GM18867 (cell line): Measurements from ENCODE around the gene PLD1.
A peak's percentile ranks its signal among the peaks of the same experiment; 100 is the strongest.
"Not testable (repeated sequence)": the region's sequence is repeated elsewhere in the genome, so short reads cannot be mapped to it uniquely, and the experiment has no call there.

Experiments
- ATAC-seq: cut with Tn5 transposase; IDR thresholded peaks from one replicate; pipeline ENCODE4 v1.9.1; 2021; ENCODE audit warnings: mild to moderate bottlenecking, moderate library complexity; ENCODE audit not compliant: unreplicated experiment

The PLD1 gene

DNA sequence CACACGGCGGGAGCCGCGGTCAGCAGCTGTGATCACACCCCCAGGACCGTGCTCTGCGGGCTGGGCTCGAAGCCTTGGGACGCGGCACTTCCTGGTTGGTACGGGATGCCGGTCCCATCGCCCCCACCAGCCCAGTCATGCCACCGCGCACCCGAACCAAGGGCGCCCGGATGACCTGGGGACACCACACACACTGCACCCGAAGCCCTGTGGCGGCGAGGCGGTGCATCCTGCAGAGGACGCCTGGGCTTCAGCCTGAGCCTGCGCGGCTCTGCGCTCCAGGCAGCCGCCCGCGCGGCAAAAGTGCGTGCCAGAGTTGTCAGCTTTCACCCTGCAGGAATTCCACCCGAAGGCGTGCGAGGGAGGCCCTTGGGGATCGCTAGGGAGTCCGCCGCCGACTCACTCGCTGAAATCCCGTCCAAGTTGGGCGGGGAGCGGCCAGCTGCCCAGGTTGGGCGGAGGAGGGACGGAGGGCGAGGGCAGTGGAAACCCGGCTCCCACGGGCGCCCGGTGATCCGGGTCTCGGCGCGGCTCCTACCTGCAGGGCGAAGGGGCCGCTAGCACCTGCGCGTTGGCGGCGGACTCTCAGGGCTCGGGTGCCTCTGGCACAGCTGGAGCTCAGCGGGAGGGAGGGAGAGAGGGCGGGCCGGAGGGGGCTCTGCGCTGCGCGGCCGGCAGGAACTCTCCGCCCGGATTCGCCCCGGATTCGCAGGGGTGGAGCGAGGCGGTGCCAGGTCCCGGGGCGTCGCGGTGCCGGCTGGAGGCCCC lies at the start of gene PLD1:
PLD1 (minus strand) TSS at position 623 of the 768 bp plus-strand sequence. CDS start 72,432 bp downstream, outside the sequence.
- ATAC-seq = peak; percentile 49

DNA sequence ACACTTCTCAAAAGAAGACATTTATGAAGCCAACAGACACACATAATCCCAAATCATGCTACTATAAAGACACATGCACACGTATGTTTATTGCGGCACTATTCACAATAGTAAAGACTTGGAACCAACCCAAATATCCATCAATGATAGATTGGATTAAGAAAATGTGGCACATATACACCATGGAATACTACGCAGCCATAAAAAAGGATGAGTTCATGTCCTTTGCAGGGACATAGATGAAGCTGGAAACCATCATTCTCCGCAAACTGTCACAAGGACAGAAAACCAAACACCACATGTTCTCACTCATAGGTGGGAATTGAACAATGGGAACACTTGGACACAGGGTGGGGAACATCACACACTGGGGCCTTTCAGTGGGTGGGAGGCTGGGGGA lies 48.5 kb upstream of the PLD1 start:
- not testable (repeated sequence) for ATAC-seq

GRCh38 chr3:171854649-171855305 lies 44.5 kb upstream of the PLD1 start:
- ATAC-seq = no peak

- no peak for ATAC-seq
Measured at GRCh38 chr3:171851660-171852058, 41.4 kb upstream of the PLD1 start.

DNA sequence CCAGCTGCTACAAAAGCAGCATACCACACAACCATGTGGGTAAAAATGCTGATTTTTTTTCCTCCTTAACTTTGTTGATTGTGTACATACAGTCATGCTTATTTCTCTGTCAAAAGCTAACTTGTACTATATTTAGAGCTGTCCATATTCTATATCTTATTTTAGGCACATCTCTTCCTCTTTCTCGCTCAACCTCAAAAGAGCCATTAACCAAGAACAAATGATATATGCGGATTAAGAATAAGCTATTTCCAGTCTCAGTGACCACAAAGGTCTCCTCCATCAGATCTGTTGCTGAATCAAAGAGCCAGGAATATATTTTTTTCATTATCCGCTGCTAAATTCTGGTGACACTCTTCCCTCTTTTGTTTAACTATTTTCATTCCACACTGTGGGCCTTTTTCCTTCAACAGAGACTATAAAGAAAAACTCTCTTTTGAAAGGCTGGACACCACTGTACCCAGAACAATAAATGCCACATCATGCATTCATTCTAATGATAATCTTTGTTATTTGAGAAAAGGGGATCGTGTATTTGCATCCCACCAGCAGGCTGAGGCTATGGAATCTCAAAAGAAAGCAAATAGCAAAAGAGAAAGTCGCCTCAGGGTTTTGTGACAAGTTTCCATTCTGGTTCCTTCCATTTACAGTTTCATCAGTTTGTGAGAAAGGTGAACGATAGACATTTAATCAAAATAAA lies 40.8 kb upstream of the PLD1 start:
- no peak for ATAC-seq

- ATAC-seq = no peak
Measured at GRCh38 chr3:171850320-171850959, 40.2 kb upstream of the PLD1 start.

GRCh38 chr3:171849617-171850319 lies 39.5 kb upstream of the PLD1 start:
- ATAC-seq = no peak

DNA sequence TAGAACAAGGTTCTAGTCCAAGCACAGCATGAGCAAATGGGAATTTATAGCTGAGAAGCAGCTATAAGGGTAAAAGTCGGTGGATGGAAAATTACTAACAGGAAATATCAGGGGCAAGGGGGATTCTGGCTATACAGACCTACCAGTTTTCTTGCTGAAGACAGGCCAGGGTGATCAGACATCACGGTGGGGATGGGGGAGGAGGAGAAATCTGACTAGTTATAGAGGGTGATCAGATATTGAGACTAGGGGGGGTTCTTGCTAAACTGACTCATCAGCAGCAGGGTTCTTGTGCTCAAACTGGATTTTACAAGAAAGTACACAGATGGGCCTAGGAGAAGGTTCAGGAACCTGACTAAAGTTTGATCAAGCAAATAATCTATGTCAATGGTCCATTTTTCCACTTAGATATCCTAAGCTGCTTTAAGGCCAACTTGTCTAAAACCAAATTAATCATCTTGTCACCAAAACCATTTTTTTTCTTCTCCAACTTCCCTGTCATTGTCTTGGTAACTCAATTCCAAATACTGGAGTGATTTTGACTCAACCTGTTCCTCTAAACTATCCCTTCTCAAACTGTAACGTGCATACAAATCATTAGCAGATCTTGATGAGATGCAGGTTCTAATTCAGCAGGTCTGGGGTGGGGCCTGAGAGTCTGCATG lies 37.4 kb upstream of the PLD1 start:
- no peak for ATAC-seq

DNA sequence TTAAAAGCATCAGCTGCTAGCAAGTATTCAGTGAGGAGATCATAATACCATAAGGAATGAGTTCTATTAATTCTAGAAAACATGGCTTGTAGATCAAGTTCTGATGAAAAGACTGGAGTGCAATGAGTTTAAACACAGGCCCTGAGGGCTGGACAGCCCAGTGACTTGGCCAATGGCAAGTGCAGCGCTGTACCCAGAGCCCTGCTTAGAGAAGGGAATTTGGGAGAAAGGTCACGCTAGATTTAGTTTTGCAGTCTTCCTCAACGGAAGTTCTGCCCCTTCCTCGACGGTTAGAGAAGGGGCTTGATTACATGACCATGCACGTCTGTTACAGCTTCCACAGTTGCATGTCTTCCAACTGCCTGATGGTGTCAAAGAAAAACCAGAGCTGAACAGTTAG lies 36.9 kb upstream of the PLD1 start:
- ATAC-seq = no peak

GRCh38 chr3:171846597-171846996 lies 36.3 kb upstream of the PLD1 start:
- ATAC-seq = peak; percentile 95

- ATAC-seq = no peak
Measured at GRCh38 chr3:171845481-171846284, 35.4 kb upstream of the PLD1 start.

DNA sequence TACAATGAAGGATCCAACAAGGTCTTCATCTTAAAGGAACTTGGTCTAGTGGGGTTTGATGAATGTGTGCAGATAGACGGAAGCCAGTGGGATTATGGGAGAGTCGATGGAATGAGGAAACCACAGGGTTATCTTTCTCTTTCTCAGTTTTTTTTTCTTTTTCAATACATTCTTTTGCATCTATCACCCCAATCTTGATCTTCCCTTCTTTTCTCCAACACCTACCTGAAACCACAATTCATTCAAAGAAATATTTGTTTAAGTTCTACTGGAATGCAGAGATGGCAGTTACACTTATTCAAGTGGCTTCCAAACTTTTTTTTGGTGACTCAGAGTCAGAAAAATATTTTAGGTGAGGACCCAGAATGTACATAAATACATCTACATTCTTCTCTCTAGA lies 34.6 kb upstream of the PLD1 start:
- no peak for ATAC-seq

- ATAC-seq = no peak
Measured at GRCh38 chr3:171842864-171843518, 32.7 kb upstream of the PLD1 start, which contains the start of gene TMEM212. TMEM212 (plus strand) TSS chr3:171843349; CDS start chr3:171843384, 35 bp downstream.

GRCh38 chr3:171841620-171842000 lies 31.3 kb upstream of the PLD1 start:
- no peak for ATAC-seq

DNA sequence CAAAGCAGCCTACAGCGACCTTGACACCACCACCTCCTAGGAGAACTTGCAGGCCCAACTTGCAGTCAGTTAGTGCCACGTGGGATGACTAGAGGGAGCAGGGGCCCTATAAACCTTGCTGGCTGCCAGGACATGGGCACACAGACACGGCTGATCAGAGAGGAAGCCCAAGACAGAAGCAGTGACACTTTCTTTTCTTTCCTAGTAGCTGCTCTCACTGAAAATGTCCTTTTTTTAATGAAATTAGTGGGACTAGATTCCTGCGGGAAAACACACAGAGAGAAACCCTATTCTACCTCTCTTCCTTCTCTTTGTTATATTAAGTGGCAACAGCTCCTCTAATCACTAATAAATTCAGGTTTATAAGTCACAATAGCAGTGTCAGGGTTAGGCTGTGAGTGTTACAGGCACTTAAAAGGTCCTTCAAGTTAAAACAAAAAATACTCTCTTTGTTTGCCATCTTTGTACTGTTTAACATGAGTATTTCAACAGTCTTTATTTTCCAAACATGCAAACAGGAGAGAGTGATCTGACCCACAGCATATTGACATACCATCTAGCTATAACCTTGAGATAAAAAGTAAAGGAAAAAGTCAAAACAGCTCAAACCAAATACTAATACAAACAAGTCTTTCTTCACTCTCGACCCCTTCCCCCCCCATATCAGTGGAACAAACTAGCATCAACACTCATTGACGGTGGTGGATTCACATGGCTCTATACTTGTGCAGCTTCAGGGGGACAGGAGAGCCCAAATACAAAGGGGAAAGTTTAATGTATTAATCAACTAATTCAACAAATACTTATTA lies 30.7 kb upstream of the PLD1 start:
- ATAC-seq = no peak

DNA sequence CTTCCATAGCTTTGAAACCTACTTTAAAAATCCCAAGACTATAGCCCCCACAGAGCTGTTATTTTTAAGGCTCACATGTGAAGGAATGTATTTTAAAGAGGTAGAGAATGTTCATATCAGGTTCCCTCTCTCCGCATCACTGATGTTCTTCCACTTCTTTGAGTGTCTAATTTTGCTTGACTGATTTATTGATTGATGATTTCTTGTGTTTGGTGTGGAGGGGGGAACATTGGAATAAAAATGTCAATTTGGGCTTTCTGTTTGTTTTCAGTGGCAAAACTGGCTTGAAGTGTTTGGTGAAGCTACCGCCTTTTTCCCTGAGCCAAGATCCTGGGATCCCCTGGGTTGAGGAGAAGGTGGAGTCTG lies 30.1 kb upstream of the PLD1 start:
- no peak for ATAC-seq

GRCh38 chr3:171839270-171839669 lies 29.0 kb upstream of the PLD1 start:
- no peak for ATAC-seq

DNA sequence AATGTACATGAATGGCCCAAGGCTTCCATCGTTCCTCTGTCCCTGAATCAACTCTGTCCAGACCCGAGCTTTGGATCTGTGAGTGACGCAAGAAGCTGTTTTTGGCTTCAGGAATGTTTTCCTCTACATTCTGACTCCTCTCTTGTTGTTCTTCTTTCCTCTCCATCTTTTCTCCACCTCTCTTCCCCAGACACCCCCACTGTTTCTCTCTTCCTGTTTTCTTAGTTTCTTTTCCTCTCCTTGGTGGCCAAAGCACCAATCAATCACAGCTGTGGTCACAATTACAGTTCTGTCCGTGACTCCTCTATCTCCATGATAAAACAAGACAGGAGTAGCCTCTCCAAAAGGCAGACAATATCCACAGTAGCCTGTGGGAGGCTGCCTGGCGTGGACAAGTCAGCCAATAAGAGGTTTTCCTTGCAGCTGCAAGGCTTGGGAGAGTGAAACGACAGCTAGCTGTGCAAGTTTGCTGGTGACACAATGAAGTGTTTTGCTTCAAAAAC lies 28.0 kb upstream of the PLD1 start:
- no peak for ATAC-seq
